Measurements from ENCODE around the gene BGLAP.
"Not testable (repeated sequence)": the region's sequence is repeated elsewhere in the genome, so short reads cannot be mapped to it uniquely, and the experiment has no call there.

BGLAP gene

DNA sequence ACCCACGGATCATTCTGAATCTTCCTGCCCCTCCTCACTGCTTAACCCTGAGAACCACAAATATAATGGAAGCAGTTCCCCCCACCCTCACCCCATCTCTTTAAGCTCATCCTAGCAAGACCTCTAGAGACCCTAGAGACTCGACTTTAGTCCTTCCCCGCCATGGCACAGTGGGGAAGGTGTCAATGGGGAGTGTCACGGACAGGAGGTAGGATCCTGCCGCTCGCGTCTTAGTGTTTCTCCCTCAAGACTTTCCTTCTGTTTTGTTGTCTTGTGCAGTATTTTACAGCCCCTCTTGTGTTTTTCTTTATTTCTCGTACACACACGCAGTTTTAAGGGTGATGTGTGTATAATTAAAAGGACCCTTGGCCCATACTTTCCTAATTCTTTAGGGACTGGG lies 29.9 kb upstream of the BGLAP start:
- no peaks in the 10 kb centered on the region for H3K9me3 ChIP-seq (ENCODE audit: control insufficient read depth in 1 of 2, low read length in 2 of 2)
- no peaks in the 10 kb centered on the region for H3K27me3 ChIP-seq (ENCODE audit: low read depth, low read length)
- H3K4me3 ChIP-seq (ENCODE audit: low read depth in 1 of 2, low read length in 2 of 2): peak overlapping the region; percentile 63 to 82
- H3K4me1 ChIP-seq (ENCODE audit: control insufficient read depth in 1 of 2, insufficient read depth in 2 of 2, low read length in 2 of 2): peaks cover 0 to 15% of the 10 kb centered on the region in 2 donors
- peaks cover 21 to 32% of the 10 kb centered on the region in 2 donors for H3K36me3 ChIP-seq (ENCODE audit: control insufficient read depth in 1 of 2, insufficient read depth in 2 of 2, low read length in 2 of 2)
- peak overlapping the region; percentile 95 for H3K27ac ChIP-seq (ENCODE audit: low read length)

DNA sequence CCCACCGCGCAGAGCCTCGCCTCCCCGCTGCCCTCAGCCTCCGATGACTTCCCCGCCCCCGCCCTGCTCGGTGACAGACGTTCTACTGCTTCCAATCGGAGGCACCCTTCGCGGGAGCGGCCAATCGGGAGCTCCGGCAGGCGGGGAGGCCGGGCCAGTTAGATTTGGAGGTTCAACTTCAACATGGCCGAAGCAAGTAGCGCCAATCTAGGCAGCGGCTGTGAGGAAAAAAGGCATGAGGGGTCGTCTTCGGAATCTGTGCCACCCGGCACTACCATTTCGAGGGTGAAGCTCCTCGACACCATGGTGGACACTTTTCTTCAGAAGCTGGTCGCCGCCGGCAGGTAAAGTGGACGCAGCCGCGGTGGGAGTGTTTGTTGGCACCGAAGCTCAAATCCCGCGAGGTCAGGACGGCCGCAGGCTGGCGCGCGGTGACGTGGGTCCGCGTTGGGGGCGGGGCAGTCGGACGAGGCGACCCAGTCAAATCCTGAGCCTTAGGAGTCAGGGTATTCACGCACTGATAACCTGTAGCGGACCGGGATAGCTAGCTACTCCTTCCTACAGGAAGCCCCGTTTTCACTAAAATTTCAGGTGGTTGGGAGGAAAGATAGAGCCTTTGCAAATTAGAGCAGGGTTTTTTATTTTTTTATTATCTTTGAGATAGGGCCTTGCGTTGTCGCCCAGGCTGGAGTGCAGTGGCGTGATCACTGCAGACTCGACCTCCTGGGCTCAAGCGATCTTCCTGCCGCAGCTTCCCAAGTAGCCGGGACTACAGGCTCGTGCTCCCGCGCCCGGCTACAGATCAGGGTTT lies 28.9 kb upstream of the BGLAP start, which contains the start of gene PMF1:
Gene PMF1, plus strand, starts transcription at position 175 of the 811 bp plus-strand sequence. Its CDS starts 9 bp downstream, at position 184.
- peak within 1 kb of the TSS; percentile 63 to 82 for H3K4me3 ChIP-seq (ENCODE audit: low read depth in 1 of 2, low read length in 2 of 2)
- no peaks in the 10 kb centered on the region for H3K9me3 ChIP-seq (ENCODE audit: control insufficient read depth in 1 of 2, low read length in 2 of 2)
- peaks cover 21 to 29% of the 10 kb centered on the region in 2 donors for H3K36me3 ChIP-seq (ENCODE audit: control insufficient read depth in 1 of 2, insufficient read depth in 2 of 2, low read length in 2 of 2)
- peak within 1 kb of the TSS; percentile 95 for H3K27ac ChIP-seq (ENCODE audit: low read length)
- H3K4me1 ChIP-seq (ENCODE audit: control insufficient read depth in 1 of 2, insufficient read depth in 2 of 2, low read length in 2 of 2): peaks cover 6 to 15% of the 10 kb centered on the region in 2 donors
- H3K27me3 ChIP-seq (ENCODE audit: low read depth, low read length): no peaks in the 10 kb centered on the region

DNA sequence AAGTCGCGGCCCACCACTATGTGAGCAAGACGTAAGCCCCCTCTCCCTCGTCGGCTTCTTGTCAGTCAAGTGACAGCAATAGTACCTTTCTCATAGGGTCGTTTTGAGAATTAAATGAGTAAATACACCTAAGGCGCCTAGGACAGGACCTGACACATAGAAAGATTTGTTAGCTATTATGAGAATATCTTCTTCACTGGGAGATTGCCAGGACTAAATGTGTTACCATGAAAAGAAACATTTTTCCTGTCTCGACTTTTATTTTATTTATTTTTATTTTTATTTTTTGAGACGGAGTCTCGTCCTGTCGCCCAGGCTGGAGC lies 28.4 kb upstream of the BGLAP start:
- Histone ChIP-seq H3K9me3 (ENCODE audit: control insufficient read depth in 1 of 2, low read length in 2 of 2) (no peaks in the 10 kb centered on the region), H3K4me3 (ENCODE audit: low read depth in 1 of 2, low read length in 2 of 2) (peak overlapping the region; percentile 63 to 82), H3K27ac (ENCODE audit: low read length) (peak overlapping the region; percentile 95), H3K27me3 (ENCODE audit: low read depth, low read length) (no peaks in the 10 kb centered on the region), H3K4me1 (ENCODE audit: control insufficient read depth in 1 of 2, insufficient read depth in 2 of 2, low read length in 2 of 2) (peaks cover 8 to 15% of the 10 kb centered on the region in 2 donors), H3K36me3 (ENCODE audit: control insufficient read depth in 1 of 2, insufficient read depth in 2 of 2, low read length in 2 of 2) (peaks cover 18 to 25% of the 10 kb centered on the region in 2 donors)

DNA sequence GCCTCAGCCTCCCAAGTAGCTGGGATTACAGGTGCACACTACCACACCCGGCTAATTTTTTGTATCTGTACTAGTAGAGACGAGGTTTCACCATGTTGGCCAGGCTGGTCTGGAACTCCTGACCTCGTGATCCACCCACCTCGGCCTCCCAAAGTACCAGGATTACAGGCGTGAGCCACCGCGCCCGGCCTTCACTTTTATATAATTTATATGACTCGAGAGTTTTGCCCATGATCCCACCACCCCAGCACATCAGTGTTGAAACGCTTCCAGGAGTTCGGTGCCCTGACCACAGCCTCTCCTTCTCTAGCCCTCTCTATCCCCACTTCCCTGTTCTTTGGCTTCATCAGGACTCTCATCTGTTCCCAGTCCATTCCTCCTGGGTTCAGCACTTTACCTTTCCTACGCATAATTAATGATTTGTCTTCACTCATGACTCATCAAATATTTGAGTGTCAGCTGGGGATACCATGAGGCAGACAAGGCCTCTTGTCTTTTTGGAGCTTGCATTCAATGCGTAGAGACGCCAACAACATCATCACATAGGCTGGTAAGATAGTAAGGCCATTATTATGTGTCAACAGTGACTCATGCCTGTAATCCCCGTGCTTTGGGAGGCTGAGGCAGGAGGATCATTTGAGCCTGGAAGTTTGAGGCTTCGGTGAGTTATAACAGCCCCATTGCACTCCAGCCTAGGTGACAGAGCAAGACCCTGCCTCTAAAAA lies 27.8 kb upstream of the BGLAP start:
- Histone ChIP-seq H3K36me3 (ENCODE audit: control insufficient read depth in 1 of 2, insufficient read depth in 2 of 2, low read length in 2 of 2) (peaks cover 12 to 21% of the 10 kb centered on the region in 2 donors), H3K4me1 (ENCODE audit: control insufficient read depth in 1 of 2, insufficient read depth in 2 of 2, low read length in 2 of 2) (peaks cover 8 to 15% of the 10 kb centered on the region in 2 donors), H3K9me3 (ENCODE audit: control insufficient read depth in 1 of 2, low read length in 2 of 2) (no peaks in the 10 kb centered on the region), H3K4me3 (ENCODE audit: low read depth in 1 of 2, low read length in 2 of 2) (peak overlapping the region in 1 of 2 donors; percentile 63), H3K27ac (ENCODE audit: low read length) (no peak overlapping the region), H3K27me3 (ENCODE audit: low read depth, low read length) (no peaks in the 10 kb centered on the region)

DNA sequence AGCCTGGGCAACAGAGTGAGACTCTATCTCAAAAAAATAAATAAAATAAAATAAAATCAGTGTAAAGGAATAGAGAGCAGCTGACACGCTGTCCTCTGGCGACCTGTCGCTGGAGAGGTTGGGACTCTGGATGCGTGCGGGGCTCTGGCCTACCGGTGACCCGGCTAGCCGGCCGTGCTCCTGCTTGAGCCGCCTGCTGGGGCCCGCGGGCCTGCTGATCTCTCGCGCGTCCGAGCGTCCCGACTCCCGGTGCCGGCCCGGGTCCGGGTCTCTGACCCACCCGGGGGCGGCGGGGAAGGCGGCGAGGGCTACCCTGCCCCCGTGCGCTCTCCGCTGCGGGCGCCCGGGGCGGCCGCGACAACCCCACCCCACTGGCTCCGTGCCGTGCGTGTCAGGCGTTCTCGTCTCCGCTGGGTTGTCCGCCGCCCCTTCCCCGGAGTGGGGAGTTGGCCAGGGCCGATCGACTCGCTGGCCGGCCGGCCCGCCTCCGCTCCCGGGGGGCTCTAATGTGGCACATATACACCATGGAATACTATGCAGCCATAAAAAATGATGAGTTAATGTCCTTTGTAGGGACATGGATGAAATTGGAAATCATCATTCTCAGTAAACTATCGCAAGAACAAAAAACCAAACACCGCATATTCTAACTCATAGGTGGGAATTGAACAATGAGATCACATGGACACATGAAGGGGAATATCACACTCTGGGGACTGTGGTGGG lies 25.5 kb upstream of the BGLAP start:
- not testable (repeated sequence) for H3K4me3 ChIP-seq (ENCODE audit: low read depth in 1 of 2, low read length in 2 of 2); H3K27ac ChIP-seq (ENCODE audit: low read length); H3K9me3 ChIP-seq (ENCODE audit: control insufficient read depth in 1 of 2, low read length in 2 of 2); H3K27me3 ChIP-seq (ENCODE audit: low read depth, low read length)
- Histone ChIP-seq H3K36me3 (ENCODE audit: control insufficient read depth in 1 of 2, insufficient read depth in 2 of 2, low read length in 2 of 2) (peaks cover 13 to 14% of the 10 kb centered on the region in 2 donors), H3K4me1 (ENCODE audit: control insufficient read depth in 1 of 2, insufficient read depth in 2 of 2, low read length in 2 of 2) (peaks cover 8 to 15% of the 10 kb centered on the region in 2 donors)

DNA sequence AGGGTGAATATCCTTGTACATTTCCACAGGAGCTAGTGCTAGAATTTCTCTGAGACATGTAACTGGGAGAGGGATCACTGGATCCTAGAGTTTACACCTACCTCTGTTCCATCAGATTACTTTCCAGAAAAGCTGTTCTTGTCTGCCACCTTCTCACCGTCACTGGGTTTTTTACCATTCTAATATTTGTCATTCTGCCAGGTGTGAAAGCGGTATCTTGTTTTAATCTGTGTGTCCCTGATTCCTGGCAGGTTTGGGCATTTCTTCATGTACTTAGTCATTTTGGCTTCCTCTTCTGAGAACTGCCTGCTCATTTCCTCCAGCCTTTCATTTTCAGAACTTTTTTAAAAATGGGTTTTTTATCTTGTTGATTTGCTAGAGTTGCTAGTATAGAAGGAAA lies 24.1 kb upstream of the BGLAP start:
- peaks cover 8% of the 10 kb centered on the region in 2 donors for H3K4me1 ChIP-seq (ENCODE audit: control insufficient read depth in 1 of 2, insufficient read depth in 2 of 2, low read length in 2 of 2)
- H3K4me3 ChIP-seq (ENCODE audit: low read depth in 1 of 2, low read length in 2 of 2): no peak overlapping the region
- no peaks in the 10 kb centered on the region for H3K9me3 ChIP-seq (ENCODE audit: control insufficient read depth in 1 of 2, low read length in 2 of 2)
- H3K27me3 ChIP-seq (ENCODE audit: low read depth, low read length): no peaks in the 10 kb centered on the region
- H3K27ac ChIP-seq (ENCODE audit: low read length): peak overlapping the region; percentile 77
- peaks cover 16 to 24% of the 10 kb centered on the region in 2 donors for H3K36me3 ChIP-seq (ENCODE audit: control insufficient read depth in 1 of 2, insufficient read depth in 2 of 2, low read length in 2 of 2)

DNA sequence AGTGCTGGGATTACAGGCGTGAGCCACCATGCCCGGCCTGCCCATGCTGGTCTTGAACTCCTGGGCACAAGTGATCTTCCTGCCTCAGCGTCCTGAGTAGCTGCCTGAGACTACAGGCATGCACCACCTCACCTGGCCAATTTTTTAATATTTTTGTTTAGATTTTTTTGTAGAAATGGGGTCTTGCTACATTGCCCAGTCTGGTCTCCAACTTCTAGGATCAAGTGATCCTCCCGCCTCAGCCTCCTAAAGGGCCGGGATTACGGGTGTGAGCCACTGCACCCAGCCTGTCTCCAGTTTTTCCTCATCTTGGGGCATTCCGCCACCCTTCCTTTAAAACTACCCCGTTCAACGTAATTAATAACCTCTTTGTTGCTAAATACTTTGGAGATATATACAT lies 21.8 kb upstream of the BGLAP start:
- Histone ChIP-seq H3K4me1 (ENCODE audit: control insufficient read depth in 1 of 2, insufficient read depth in 2 of 2, low read length in 2 of 2) (peaks cover 1 to 8% of the 10 kb centered on the region in 2 donors), H3K4me3 (ENCODE audit: low read depth in 1 of 2, low read length in 2 of 2) (no peak overlapping the region), H3K27me3 (ENCODE audit: low read depth, low read length) (no peaks in the 10 kb centered on the region), H3K36me3 (ENCODE audit: control insufficient read depth in 1 of 2, insufficient read depth in 2 of 2, low read length in 2 of 2) (peaks cover 25 to 34% of the 10 kb centered on the region in 2 donors), H3K9me3 (ENCODE audit: control insufficient read depth in 1 of 2, low read length in 2 of 2) (no peaks in the 10 kb centered on the region), H3K27ac (ENCODE audit: low read length) (no peak overlapping the region)

DNA sequence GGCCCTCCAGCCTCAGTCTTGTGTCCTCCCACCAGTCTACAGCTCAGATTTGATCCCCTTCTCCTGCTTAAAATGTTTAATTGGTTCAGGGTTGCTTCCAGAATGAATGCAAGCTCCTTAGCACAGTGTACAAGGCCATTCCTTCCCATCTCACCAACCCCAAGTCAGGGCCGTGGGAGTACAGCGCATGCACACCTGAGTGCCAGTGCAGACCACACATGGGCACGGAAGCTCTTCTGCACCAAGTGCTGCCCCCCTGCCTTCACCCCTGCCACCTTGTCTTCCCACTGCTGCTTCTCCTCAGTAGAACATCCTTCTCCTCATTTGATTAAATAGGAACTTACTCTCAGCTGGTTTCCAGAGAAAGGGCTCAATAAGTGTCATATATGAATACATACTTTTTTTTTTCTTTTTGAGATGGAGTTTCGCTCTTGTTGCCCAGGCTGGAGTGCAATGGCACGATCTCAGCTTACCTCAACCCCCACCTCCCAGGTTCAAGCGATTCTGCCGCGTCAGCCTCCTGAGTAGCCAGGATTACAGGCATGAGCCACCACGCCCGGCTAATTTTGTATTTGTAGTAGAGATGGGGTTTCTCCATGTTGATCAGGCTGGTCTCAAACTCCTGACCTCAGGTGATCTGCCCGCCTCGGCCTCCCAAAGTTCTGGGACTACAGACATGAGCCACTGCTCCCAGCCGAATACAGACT lies 19.8 kb upstream of the BGLAP start:
- no peaks in the 10 kb centered on the region for H3K9me3 ChIP-seq (ENCODE audit: control insufficient read depth in 1 of 2, low read length in 2 of 2)
- no peak overlapping the region for H3K27ac ChIP-seq (ENCODE audit: low read length)
- no peaks in the 10 kb centered on the region for H3K27me3 ChIP-seq (ENCODE audit: low read depth, low read length)
- H3K4me1 ChIP-seq (ENCODE audit: control insufficient read depth in 1 of 2, insufficient read depth in 2 of 2, low read length in 2 of 2): peaks cover 4 to 8% of the 10 kb centered on the region in 2 donors
- no peak overlapping the region for H3K4me3 ChIP-seq (ENCODE audit: low read depth in 1 of 2, low read length in 2 of 2)
- H3K36me3 ChIP-seq (ENCODE audit: control insufficient read depth in 1 of 2, insufficient read depth in 2 of 2, low read length in 2 of 2): peaks cover 25 to 39% of the 10 kb centered on the region in 2 donors

DNA sequence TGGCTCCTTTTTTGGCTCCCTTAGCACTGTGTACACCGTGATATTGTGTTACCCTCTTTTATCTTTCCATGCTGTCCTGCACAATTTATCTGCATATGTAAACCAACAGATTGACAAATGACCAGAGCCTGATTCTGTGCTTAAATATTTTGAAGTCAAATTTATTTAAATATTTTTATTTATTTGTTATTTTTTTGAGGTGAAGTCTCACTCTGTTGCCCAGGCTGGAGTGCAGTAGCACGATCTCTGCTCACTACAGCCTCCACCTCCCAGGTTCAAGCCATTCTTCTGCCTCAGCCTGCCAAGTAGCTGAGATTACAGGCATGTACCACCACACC lies 16.3 kb upstream of the BGLAP start:
- no peaks in the 10 kb centered on the region for H3K9me3 ChIP-seq (ENCODE audit: control insufficient read depth in 1 of 2, low read length in 2 of 2)
- H3K4me1 ChIP-seq (ENCODE audit: control insufficient read depth in 1 of 2, insufficient read depth in 2 of 2, low read length in 2 of 2): peaks cover 0 to 8% of the 10 kb centered on the region in 2 donors
- H3K27ac ChIP-seq (ENCODE audit: low read length): no peak overlapping the region
- H3K36me3 ChIP-seq (ENCODE audit: control insufficient read depth in 1 of 2, insufficient read depth in 2 of 2, low read length in 2 of 2): peaks cover 30 to 41% of the 10 kb centered on the region in 2 donors
- H3K27me3 ChIP-seq (ENCODE audit: low read depth, low read length): no peaks in the 10 kb centered on the region
- H3K4me3 ChIP-seq (ENCODE audit: low read depth in 1 of 2, low read length in 2 of 2): no peak overlapping the region

DNA sequence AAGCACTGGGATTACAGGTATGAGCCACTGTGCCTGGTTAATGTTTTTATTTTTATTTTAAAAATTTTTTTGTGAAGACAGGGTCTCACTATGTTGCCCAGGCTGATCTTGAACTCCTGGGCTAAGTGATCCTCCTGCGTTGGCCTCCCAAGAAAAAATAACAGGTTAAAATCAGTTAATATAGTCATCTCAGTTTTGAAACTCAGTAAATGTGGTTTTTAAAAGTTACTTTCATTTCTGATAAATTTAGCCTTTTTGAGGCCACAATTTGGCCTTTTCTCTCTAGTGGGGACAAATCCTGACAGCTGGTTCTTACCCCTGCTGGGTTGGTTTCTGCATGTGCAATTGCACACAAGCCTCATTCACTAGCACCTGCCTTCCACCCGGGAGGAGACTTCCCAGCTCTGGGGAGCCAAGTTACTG lies 15.9 kb upstream of the BGLAP start:
- Histone ChIP-seq H3K27ac (ENCODE audit: low read length) (no peak overlapping the region), H3K4me1 (ENCODE audit: control insufficient read depth in 1 of 2, insufficient read depth in 2 of 2, low read length in 2 of 2) (peaks cover 0 to 8% of the 10 kb centered on the region in 2 donors), H3K36me3 (ENCODE audit: control insufficient read depth in 1 of 2, insufficient read depth in 2 of 2, low read length in 2 of 2) (peaks cover 25 to 37% of the 10 kb centered on the region in 2 donors), H3K27me3 (ENCODE audit: low read depth, low read length) (no peaks in the 10 kb centered on the region), H3K4me3 (ENCODE audit: low read depth in 1 of 2, low read length in 2 of 2) (no peak overlapping the region), H3K9me3 (ENCODE audit: control insufficient read depth in 1 of 2, low read length in 2 of 2) (no peaks in the 10 kb centered on the region)
